Stimulated activated CD8-positive, alpha-beta memory T cell treated with anti-CD3 and anti-CD28 coated beads, Interleukin-7, amount 100 ng/mL, for 1 hour (primary cell): ENCODE measurements around the gene GDPD2.

Experiments
- DNase-seq, 2 donors: peaks; one replicate each; pipeline ENCODE4 v3.0.0-alpha.2; 2020; ENCODE audit warnings: low read depth in 2 of 2

Gene GDPD2

DNA sequence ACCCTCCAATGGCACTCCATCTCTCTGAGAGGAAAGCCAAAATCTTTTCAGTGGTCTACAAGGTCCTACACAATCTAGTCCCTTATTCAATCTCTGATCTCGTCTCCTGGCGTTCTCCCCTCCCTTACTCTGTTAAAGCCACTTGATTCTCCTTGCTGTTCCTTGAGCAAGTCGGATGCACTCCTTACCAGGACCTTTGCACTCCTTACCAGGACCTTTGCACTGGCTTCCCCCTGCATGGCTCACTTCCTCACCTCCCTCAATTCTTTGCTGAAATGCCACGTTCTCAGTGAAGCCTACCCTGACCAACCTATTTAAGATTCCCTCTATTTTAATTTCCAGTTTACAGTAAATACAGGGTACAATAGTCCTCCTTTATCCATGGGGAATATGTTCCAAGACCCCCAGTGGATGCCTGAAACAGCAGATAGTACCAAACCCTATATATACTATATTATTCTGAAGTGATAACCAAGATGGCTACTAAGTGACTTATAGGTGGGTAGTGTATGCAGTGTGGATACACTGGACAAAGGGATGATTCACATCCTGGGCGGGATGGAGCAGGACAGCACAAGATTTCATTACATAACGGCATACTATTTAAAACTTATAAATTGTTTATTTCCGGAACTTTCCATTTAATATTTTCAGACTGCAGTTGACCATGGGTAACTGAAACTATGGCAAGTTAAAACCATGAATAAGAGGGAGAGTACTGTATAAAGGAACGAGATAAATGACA lies 15.0 kb downstream of the GDPD2 start:
- no peak for DNase-seq

GRCh38 chrX:70439016-70439415 lies 15.9 kb downstream of the GDPD2 start:
- DNase-seq, result no peak

DNA sequence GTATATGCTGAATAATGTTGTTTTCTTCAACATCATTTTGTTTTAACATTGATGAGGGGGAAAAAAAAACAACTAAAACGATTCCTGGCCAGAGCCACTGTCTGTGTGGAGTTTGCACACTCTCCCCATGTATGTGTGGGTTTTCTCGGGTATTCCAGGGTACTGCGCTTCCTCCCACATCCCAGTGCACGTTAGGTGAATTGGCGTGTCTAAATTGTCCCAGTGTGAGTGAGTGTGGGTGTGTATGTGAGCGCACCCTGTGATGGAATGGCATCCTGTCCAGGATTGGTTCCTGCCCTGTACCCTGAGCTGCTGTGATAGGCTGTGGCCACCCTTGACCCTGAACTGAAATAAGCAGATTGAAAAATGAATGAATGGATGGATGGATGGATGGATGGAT lies 19.1 kb downstream of the GDPD2 start:
- DNase-seq, result no peak

DNA sequence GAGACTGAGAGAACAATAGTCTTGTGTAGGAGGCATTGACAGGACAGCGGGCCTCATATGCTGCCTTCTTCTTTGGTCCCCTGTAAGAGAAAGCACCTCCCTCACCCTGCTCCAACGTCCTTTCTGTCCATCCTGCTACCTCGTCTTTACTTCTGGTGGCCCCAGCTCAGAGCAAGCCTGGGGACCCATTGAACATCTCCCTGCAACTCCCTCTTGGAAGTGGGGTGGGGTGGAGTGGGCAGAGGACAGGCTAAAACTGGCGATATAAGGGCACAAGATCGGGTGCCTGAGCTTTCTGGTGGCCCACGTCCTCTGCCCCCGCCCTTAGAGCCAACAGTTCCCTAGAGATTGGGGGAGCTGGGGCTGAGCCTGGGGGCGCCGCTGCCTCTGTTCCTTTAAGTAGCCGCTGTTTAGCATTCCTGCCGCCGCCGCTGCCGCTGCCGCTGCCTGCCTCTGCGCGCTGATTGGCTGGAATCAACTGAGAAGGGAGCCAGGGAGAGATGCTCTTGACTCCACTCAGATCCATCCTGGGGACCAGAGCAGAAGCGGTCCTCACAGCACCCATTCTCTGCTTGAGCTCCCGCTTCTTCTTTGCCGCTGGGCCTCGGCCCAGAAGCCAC lies 21.3 kb downstream of the GDPD2 start, which contains the start of gene DLG3:
DLG3 (plus strand) TSS at position 510 of the 620 bp plus-strand sequence. CDS start 367 bp downstream, outside the sequence.
- no peak for DNase-seq

GRCh38 chrX:70444946-70445656 lies 22.0 kb downstream of the GDPD2 start:
- no peak for DNase-seq

DNA sequence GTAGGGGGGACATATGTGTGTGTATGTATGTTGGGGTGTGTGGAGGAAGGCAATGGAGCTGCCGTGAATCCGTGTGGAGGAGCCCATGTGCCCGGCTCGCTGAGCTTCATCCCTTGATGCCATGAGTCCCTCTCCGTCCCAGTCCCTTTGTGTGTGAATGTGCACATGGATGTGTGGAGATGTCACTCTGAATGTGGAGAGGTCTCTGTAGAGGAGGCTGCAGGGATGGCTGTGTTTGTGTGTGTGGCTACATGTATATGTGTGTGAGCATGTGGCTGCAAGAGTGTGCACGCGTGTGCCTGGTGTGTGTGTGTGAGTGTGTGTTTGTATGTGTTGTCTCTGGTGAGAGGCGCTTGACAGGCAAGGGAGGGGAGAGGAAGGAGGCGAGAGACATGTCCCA lies 22.8 kb downstream of the GDPD2 start:
- no peak for DNase-seq

- no peak for DNase-seq
These were observed 23.6 kb downstream of the GDPD2 start for GRCh38 chrX:70446380-70447350.

DNA sequence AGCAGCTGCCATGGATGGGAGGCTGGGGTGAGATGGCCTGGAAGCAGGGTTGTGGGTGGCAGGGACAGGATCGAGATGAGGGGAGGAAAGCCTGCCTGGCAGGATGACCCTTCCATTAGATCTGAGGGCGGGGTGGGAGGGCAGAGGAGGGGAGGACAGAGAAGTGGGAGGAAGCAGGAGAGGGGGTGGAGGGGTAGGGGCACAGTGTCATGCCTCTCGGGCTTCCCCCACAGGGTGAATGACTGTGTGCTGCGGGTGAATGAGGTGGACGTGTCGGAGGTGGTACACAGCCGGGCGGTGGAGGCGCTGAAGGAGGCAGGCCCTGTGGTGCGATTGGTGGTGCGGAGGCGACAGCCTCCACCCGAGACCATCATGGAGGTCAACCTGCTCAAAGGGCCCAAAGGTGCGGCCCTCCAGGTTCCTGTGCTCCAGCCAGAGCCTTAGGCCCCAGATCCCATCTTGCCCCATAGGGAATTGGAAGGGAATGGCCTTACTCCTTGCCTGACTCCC lies 26.4 kb downstream of the GDPD2 start:
- DNase-seq, result no peak

DNA sequence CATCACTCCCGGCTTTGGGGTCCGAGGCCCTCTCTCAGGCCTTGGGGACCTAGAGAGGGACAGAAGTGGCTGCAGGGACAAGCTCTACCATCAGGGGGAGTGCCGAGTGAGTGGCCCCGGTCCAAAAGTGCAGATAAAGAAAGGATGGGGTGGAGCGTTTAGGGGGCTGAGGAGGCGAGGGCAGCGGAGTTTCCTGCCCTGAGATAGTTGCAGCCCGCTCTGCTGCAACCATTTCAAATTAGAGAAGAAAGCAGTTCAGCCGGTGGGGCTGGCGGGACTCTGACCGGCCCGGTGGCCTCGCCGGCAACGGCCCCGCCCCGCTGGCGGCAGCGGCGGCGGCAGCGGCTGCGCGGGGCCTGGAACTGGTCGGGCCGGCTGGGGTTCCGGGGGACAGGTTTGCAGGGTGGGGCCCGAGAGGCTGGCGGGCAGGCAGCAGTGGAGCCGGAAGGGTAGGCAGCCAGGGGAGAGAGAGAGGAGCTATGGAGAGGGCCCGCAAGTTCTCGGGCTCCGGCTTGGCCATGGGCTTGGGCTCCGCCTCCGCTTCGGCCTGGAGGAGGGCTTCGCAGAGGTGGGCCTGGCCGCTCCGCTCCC lies 29.1 kb downstream of the GDPD2 start:
- peak in 1 of 2 donors; percentile 28 for DNase-seq

- DNase-seq, result no peak
These were observed 30.0 kb downstream of the GDPD2 start for GRCh38 chrX:70453024-70453618.

DNA sequence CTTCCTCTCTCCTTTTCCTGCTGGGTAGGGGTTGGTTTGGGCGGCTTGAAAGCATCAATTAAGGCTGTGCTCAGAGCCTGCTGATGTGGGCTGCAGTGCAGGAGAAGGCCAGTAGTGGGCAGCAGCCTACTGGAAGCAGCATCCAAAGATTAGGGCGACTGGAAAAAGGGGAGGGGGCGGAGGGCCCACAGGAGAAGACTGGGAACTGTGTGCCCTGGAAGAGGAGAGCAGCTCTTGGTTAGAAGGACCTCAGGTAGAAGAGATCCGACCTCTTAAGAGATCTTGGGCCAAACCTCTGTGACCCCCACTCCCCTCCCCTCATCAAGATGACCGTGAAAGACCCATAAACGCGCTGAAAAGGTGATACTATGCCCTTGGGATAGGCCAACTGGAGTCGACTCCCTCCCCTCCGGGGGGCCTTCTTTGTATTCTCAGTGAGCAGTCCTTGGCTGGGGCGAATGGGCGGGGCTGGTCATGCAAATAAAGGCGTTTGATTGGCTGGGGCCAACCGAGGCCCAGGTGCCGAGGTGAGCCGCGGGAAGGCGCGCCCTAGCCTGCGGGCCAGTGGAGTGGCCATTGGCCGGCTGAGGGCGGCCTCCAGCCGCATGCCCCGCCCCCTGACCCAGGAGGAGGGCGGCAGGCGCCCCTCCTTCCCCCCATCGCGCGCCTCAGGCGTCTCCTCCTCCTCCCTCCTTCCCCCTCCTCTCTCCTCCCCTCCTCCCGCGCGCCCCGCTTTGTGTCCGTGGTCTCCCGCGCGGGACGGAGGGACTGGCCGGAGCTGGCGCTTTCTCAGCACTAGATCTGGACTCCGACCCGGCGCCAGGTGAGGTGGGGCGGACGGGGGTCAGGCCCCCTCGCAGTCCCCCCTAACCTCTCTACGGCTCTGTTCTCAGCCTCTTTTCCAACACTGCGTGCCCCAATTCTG lies 31.6 kb downstream of the GDPD2 start:
- DNase-seq, result peak in 1 of 2 donors; percentile 32

- DNase-seq, result no peak
These were observed 32.5 kb downstream of the GDPD2 start for GRCh38 chrX:70455366-70456202.

- DNase-seq, result no peak
These were observed 33.1 kb downstream of the GDPD2 start for GRCh38 chrX:70456256-70456655.

DNA sequence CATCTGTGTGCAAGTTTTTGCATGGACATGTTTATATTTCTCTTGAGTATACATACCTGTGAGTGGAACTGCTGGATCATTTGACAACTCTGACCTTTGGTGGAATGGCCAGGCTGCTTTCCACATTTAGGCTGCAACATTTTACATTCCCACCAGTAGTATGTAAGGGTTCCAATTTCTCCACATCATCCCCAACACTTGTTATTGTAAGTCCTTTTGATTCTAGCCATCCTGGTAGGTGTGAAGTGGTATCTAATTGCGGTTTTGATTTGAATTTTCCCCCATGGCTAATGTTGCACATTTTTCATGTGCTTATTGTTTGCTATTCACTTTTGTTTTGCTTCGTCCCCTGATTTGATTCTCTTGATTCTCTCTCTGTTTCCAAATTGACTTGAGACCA lies 37.9 kb downstream of the GDPD2 start:
- no peak for DNase-seq

DNA sequence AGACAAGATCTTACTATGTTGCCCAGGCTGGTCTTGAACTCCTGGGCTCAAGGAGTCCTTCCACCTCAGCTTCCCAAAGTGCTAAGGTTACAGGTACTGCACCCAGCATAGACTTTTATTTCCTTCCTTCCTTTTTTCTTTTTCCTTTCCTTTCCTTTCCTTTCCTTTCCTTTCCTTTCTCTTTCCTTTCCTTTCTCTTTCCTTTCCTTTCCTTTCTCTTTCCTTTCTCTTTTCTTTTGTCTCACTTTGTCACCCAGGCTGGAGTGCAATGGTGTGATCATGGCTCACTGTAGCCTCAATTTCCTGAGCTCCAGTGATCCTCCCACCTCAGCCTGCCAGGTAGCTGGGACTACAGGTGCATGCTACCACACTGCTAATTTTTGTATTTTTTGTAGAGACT lies 40.9 kb downstream of the GDPD2 start:
- DNase-seq, result no peak

GRCh38 chrX:70466968-70467367 lies 43.9 kb downstream of the GDPD2 start:
- DNase-seq, result no peak

DNA sequence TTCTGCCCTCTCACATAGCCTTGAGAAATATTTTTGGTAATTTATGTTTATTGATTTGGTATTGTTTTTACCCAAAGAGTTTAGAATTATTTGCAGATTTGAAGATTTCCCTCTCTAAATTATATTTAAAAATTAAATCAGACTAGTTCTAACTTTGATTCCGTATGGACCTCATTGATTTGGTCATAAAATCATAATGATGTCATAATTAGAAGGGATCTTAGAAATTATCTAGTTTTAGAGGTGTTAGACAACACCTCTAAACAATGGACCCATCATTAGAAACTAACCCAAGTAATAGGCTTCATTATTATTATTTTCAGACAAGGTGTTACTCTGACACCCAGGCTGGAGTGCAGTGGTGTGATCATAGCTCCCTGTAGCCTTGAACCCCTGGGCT lies 45.6 kb downstream of the GDPD2 start:
- no peak for DNase-seq

DNA sequence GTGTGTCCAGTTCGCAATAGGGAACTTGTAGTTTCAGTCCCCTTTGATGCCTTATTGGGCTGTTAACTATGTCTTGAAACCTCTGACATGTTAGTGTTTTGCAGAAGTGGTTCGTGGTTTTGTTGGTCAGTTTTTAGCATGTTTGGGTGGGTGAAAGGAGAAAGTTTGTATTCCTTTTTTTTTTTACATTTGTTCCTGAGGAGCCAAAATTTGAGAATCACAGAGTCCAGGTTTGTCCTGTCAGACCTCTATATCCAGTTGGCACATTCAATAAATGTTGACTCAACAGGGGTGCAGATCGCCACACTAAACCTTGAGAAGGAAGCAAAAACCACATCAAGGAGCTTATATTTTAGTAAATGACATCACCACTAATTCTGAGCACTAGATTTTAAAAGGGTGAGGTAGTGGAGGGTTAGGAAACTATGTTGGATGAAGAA lies 47.8 kb downstream of the GDPD2 start:
- DNase-seq, result no peak
